ENCODE data around the gene ZNF865.

Gene ZNF865

DNA sequence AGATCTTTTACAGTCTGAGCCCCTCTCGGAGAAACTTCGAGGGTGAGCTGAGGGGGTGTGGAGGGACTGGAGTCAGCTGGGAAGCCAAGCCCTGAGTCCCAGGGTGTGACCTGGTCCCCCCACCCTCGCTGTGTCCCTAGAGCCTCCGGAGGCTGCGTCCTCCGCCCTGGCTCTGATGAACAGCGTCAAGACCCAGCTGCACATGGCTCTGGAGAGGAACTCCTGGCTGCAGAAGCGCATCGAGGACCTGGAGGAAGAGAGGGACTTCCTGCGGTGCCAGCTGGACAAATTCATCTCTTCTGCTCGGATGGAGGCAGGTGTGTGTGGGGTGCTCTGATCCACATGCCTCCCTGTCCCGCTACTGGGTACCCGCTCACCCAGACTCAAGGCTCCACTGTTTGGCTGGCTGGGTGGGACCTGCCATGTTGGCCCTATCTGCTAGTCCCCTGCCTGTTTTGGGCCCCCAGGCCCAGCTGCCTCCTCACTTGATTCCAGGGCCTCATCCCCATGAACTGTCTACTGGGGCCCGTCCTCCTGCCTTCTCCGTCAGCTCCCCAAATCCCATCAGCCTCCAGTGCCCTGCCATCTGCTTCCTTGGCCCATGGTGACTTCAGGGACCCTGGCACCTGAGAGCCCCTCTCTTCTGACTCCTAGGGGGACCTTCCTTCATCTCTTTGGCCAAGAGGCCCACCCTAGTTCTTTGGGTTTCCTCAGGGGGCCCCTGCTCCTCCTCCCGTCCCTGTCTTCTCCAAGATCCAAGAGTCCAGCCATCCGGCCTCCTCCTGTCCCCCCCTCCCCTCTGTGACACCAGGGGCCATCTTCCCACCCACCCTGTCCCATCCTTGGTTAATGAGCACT, 44.0 kb downstream of the ZNF865 start:
- peaks cover 13% of the 10 kb centered on the region for H3K36me3 ChIP-seq (ENCODE audit: insufficient read depth, low read length)
- H3K9me3 ChIP-seq (ENCODE audit: insufficient read depth, low read depth, low read length) = no peaks in the 10 kb centered on the region
- no peak overlapping the region for H3K4me3 ChIP-seq (ENCODE audit: low read length)
- 89% methylated on average over 17 of the region's 17 CpGs for WGBS
- H3K27ac ChIP-seq (ENCODE audit: low read depth, low read length) = no peak overlapping the region
- H3K4me1 ChIP-seq (ENCODE audit: insufficient read depth, low read length) = peaks cover 2% of the 10 kb centered on the region; the same call in 1 of the 2 replicates
- H3K9ac ChIP-seq (ENCODE audit: low read depth, low read length) = no peak overlapping the region
- H3K27me3 ChIP-seq (ENCODE audit: insufficient read depth, low read length) = no peaks in the 10 kb centered on the region

DNA sequence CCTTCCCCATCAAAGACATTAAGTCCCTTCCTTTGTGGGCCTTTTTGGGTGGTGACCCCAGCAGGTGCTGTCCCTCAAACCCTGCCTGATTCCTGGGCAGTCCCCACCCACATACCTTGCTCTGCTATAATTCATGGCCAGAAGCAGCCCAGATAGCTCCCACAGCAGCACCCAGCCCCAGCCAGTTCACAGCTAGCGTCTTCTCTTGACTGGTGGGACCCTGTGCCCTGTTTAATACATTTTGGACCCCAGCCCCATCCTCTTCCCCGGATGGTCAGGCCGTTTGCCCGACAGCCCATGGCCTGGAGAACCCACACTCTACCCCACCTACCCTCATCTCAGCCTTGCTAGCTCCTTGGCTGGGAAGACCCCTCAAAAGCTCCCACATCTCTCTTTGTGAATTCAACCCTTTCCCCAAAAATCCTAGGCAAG, 44.7 kb downstream of the ZNF865 start:
- H3K9ac ChIP-seq (ENCODE audit: low read depth, low read length) = no peak overlapping the region
- peaks cover 7% of the 10 kb centered on the region for H3K36me3 ChIP-seq (ENCODE audit: insufficient read depth, low read length)
- H3K4me3 ChIP-seq (ENCODE audit: low read length) = no peak overlapping the region
- no peaks in the 10 kb centered on the region for H3K27me3 ChIP-seq (ENCODE audit: insufficient read depth, low read length)
- no peak overlapping the region for H3K27ac ChIP-seq (ENCODE audit: low read depth, low read length)
- H3K4me1 ChIP-seq (ENCODE audit: insufficient read depth, low read length) = peaks cover 2% of the 10 kb centered on the region; the same call in 1 of the 2 replicates
- 96% methylated on average over 4 of the region's 4 CpGs for WGBS
- no peaks in the 10 kb centered on the region for H3K9me3 ChIP-seq (ENCODE audit: insufficient read depth, low read depth, low read length)

DNA sequence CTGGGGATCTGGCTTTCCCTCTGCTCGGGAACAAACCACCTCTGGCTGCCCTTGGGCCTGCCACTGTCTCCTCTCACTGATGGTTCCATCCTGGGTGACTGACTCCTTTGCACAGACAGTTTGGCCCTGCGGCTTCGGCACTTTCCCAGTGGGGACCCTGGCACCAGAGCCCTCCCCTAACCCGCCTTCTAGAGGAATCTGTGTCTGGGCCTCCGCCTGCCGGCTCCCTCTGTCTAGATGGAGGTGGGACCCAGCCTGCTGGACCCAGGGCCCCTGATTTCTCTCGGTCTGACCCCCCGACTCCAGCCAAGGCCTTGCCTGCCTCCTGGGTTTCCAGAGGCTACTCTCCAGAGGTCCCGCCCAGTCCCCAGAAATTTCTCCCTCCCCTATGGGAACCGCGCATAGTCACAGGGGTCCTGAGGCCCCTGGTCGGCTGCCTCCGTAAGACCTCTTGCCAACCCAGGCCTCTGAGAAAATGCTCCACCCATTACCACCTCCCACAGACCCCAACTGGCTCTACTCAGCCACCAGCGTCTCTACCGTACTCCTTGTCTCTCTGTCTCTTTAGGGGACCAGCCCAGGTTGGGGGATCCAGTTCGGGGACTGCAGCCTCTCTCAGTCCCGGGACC, 45.3 kb downstream of the ZNF865 start:
- no peak overlapping the region for H3K9ac ChIP-seq (ENCODE audit: low read depth, low read length)
- H3K27me3 ChIP-seq (ENCODE audit: insufficient read depth, low read length) = no peaks in the 10 kb centered on the region
- peaks cover 1% of the 10 kb centered on the region for H3K36me3 ChIP-seq (ENCODE audit: insufficient read depth, low read length)
- no peak overlapping the region for H3K27ac ChIP-seq (ENCODE audit: low read depth, low read length)
- H3K4me3 ChIP-seq (ENCODE audit: low read length) = no peak overlapping the region
- H3K9me3 ChIP-seq (ENCODE audit: insufficient read depth, low read depth, low read length) = no peaks in the 10 kb centered on the region
- WGBS = 91% methylated on average over 17 of the region's 17 CpGs
- H3K4me1 ChIP-seq (ENCODE audit: insufficient read depth, low read length) = peaks cover 2% of the 10 kb centered on the region; the same call in 1 of the 2 replicates

DNA sequence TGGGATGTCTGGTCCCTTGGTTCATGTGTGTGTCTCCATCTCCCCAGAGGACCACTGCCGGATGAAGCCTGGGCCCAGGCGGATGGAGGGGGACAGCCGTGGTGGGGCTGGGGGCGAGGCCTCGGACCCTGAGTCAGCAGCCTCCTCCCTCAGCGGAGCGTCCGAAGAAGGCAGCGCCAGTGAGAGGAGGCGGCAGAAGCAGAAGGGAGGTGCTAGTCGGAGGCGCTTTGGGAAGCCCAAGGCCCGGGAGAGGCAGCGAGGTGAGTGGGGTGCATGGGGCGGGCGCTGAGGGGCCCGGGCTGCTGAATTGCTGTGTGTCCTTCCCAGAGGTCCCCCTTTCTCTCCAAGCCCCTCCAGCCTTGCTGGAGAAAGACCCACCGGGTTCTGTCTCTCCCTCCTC, 45.8 kb downstream of the ZNF865 start:
- Histone ChIP-seq H3K4me1 (ENCODE audit: insufficient read depth, low read length) (peaks cover 3% of the 10 kb centered on the region; the same call in 1 of the 2 replicates), H3K9me3 (ENCODE audit: insufficient read depth, low read depth, low read length) (no peaks in the 10 kb centered on the region), H3K27ac (ENCODE audit: low read depth, low read length) (no peak overlapping the region), H3K9ac (ENCODE audit: low read depth, low read length) (no peak overlapping the region), H3K36me3 (ENCODE audit: insufficient read depth, low read length) (no peaks in the 10 kb centered on the region), H3K27me3 (ENCODE audit: insufficient read depth, low read length) (no peaks in the 10 kb centered on the region), H3K4me3 (ENCODE audit: low read length) (no peak overlapping the region)
- 84% methylated on average over 18 of the region's 18 CpGs for WGBS

DNA sequence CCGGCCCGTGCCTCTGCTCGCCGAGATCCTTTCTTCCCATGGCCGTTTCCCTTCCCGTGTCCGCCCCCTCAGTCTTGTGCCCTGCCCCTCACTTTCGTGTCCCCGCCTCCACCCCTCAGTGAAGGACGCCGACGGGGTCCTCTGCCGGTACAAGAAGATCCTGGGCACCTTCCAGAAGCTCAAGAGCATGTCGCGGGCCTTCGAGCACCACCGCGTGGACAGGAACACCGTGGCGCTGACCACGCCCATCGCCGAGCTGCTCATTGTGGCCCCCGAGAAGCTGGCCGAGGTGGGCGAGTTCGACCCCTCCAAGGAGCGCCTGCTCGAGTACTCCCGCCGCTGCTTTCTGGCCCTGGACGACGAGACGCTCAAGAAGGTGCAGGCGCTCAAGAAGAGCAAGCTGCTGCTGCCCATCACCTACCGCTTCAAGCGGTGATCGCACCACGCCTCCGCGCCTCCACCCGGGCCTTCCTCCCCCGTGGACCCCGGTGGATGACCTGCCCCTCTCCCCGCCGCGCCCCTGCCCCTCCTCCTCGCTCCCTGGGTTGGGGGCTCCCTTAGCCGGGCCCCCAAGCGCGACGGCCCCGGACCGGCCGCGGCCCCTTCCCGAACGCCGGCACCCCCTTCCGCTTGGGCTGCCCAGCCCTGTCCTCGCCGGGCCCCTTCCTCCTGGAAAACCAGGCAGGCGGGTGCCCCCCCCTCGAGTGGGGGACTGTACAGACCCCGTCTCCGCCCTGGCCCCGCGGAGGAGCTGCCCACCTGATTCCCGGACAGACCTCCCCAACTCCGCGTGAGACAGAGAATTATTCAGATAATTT, 47.1 kb downstream of the ZNF865 start:
- Histone ChIP-seq H3K27ac (ENCODE audit: low read depth, low read length) (no peak overlapping the region), H3K4me1 (ENCODE audit: insufficient read depth, low read length) (peaks cover 13% of the 10 kb centered on the region; the same call in 1 of the 2 replicates), H3K9me3 (ENCODE audit: insufficient read depth, low read depth, low read length) (no peaks in the 10 kb centered on the region), H3K4me3 (ENCODE audit: low read length) (peak overlapping the region; percentile 78), H3K27me3 (ENCODE audit: insufficient read depth, low read length) (no peaks in the 10 kb centered on the region), H3K36me3 (ENCODE audit: insufficient read depth, low read length) (peaks cover 7% of the 10 kb centered on the region), H3K9ac (ENCODE audit: low read depth, low read length) (no peak overlapping the region; the same call in 1 of the 2 replicates)
- 63% methylated on average over 71 of the region's 71 CpGs for WGBS

DNA sequence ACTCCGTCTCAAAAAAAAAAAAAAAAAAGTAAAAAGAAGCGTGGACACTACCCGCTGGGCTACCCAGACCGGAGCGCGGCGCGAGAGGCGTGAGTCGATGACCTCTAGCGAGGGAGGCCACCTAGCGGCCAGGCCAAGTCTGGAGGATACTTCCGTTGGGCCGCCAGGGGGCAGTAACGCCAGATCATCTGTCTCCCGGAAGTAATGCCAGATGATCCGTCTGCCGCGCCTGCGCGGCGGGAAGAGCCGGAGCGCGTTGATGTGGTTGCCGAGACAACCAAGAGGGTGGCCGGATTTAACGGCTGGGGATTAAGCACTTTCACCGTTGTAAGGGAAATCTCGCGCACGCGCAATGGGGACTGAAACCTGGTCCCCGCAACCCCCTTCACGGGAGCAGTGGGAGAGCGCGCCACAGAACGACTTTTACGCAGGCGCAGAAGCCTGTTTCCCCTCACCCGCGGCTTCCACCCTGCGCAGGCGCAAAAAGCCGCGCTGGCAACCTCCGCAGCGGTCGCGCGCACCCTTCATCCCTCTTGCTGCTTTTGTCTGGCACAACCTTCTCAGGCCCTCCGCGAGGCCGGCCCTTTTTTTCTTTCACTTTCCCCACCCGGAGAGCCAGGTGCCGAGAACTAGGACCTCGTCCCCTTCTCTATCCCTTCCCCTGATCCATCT, 48.3 kb downstream of the ZNF865 start:
- H3K27me3 ChIP-seq (ENCODE audit: insufficient read depth, low read length) = no peaks in the 10 kb centered on the region
- H3K27ac ChIP-seq (ENCODE audit: low read depth, low read length) = peak overlapping the region; percentile 99
- peak overlapping the region; percentile 100 for H3K9ac ChIP-seq (ENCODE audit: low read depth, low read length)
- no peaks in the 10 kb centered on the region for H3K9me3 ChIP-seq (ENCODE audit: insufficient read depth, low read depth, low read length)
- under 1% methylated on average over 57 of the region's 57 CpGs for WGBS
- H3K36me3 ChIP-seq (ENCODE audit: insufficient read depth, low read length) = peaks cover 10% of the 10 kb centered on the region
- peaks cover 23% of the 10 kb centered on the region; the same call in 1 of the 2 replicates for H3K4me1 ChIP-seq (ENCODE audit: insufficient read depth, low read length)
- H3K4me3 ChIP-seq (ENCODE audit: low read length) = peak overlapping the region; percentile 78

DNA sequence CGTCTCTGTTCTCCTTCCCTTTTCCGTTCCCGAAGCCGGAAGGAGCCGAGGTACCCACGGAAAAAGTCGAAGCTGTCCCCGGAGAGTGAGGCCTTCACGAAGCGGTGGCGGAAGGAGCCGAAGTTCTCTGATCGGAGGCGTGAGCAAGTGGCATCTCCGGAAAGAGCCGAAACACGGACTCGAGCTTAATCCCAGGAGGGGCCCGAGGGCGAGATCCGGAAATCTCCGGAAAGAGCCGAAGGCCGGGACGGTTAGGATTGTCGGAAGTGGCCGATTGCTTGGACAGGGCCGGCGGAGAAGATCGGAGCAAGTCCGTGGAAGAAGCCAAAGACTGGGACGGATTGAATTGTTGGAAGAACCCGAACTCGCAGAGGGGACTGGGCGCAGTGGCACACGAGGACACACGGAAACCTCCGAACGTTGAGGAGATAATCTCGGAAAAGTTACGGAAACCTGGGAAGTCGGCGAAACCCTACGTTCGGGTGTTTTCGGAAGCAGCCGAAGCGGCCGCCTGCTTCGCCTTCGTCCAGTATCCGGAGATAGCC, 48.9 kb downstream of the ZNF865 start:
- Histone ChIP-seq H3K36me3 (ENCODE audit: insufficient read depth, low read length) (peaks cover 14% of the 10 kb centered on the region), H3K4me1 (ENCODE audit: insufficient read depth, low read length) (peaks cover 23% of the 10 kb centered on the region; the same call in 1 of the 2 replicates), H3K27ac (ENCODE audit: low read depth, low read length) (peak overlapping the region; percentile 99), H3K27me3 (ENCODE audit: insufficient read depth, low read length) (no peaks in the 10 kb centered on the region), H3K9ac (ENCODE audit: low read depth, low read length) (peak overlapping the region; percentile 100), H3K4me3 (ENCODE audit: low read length) (peak overlapping the region; percentile 78), H3K9me3 (ENCODE audit: insufficient read depth, low read depth, low read length) (no peaks in the 10 kb centered on the region)
- WGBS = under 1% methylated on average over 51 of the region's 52 CpGs

DNA sequence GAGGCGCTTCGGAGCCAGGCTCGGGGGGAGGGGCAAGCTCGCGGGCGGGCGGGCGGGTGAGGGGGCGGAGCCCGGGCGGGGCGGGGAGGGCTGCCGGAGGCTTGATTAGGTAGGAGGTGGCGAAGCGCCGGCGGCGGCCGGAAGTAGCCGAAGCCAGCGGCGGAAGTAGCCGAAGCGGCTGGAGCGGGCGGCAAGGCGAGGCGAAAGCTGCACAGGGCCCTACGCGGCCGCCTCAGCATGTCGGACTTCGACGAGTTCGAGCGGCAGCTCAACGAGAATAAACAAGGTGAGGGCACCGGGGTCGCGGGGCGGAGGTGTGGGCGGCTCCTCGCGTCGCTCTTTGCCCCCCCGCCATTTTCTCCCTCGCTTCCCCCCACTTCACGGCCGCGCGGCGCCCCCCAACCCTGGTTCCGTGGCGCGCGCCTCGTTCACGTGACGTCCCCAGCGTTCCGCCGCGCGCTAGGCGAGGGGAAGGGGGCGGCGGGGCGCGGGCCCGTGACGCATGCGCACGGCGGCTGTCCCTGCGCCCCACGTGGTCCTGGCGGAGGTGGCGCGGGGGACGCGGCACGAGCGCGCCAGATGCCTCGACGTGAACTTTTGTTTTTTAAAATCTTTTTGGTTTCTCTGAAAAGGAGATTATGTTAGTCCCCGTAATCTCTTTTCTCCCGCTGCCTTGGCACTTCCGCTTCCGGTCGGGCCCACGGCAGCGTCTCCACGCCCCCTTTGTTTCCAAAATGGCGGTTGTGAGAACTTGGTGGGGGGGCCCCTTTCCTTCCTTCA, 49.6 kb downstream of the ZNF865 start, which contains the start of gene U2AF2:
TSS of gene U2AF2 (plus strand) at position 168 of the 780 bp plus-strand sequence. CDS start at position 238, 70 bp downstream.
- H3K9me3 ChIP-seq (ENCODE audit: insufficient read depth, low read depth, low read length) = no peaks in the 10 kb centered on the region
- peak within 1 kb of the TSS; percentile 100 for H3K27ac ChIP-seq (ENCODE audit: low read depth, low read length)
- no peaks in the 10 kb centered on the region for H3K27me3 ChIP-seq (ENCODE audit: insufficient read depth, low read length)
- H3K4me3 ChIP-seq (ENCODE audit: low read length) = peak within 1 kb of the TSS; percentile 78
- H3K4me1 ChIP-seq (ENCODE audit: insufficient read depth, low read length) = peaks cover 23% of the 10 kb centered on the region; the same call in 1 of the 2 replicates
- H3K36me3 ChIP-seq (ENCODE audit: insufficient read depth, low read length) = peaks cover 19% of the 10 kb centered on the region
- WGBS = under 1% methylated on average over 86 of the region's 95 CpGs
- peak within 1 kb of the TSS; percentile 100 for H3K9ac ChIP-seq (ENCODE audit: low read depth, low read length)

DNA sequence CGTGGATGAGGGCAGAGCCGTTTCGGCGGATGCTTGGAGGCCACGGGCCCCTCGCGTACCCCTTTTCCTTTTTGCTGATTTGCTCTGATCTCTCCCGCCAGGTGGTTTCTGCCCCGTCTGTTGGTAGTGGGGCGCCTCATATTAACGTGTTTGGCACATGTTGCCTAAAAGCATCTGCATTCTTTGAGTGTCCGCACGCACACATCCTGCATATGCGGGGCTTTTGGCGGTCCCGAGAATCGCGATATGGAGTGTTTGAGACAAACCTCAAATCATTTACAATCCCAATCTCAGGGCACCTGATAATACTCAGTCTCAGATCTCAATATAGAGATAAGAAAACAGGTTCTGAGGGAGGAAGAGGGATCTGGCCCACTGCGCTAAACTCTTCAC, 50.2 kb downstream of the ZNF865 start:
- H3K4me1 ChIP-seq (ENCODE audit: insufficient read depth, low read length) = peaks cover 23% of the 10 kb centered on the region; the same call in 1 of the 2 replicates
- peaks cover 23% of the 10 kb centered on the region for H3K36me3 ChIP-seq (ENCODE audit: insufficient read depth, low read length)
- peak overlapping the region; percentile 100 for H3K9ac ChIP-seq (ENCODE audit: low read depth, low read length)
- H3K4me3 ChIP-seq (ENCODE audit: low read length) = peak overlapping the region; percentile 78
- H3K9me3 ChIP-seq (ENCODE audit: insufficient read depth, low read depth, low read length) = no peaks in the 10 kb centered on the region
- WGBS = under 1% methylated on average over 19 of the region's 19 CpGs
- H3K27me3 ChIP-seq (ENCODE audit: insufficient read depth, low read length) = no peaks in the 10 kb centered on the region
- H3K27ac ChIP-seq (ENCODE audit: low read depth, low read length) = peak overlapping the region; percentile 100

All from HUES64 (cell line).